ES-I3 (cell line): ENCODE results near the gene CNGA4.

Source experiments
- H3K36me3 ChIP-seq: 2 replicates; pipeline ENCODE4 v1.6.1; 2013; ENCODE audit warnings: mild to moderate bottlenecking, low read length, control low read depth, moderate library complexity; ENCODE audit not compliant: insufficient read depth
- H3K4me1 ChIP-seq: 2 replicates; pipeline ENCODE4 v1.6.1; 2013; ENCODE audit warnings: mild to moderate bottlenecking, control low read depth, low read length; ENCODE audit not compliant: insufficient read depth
- H3K9ac ChIP-seq: 2 replicates; pipeline ENCODE4 v1.6.1; 2013; ENCODE audit warnings: low read depth, mild to moderate bottlenecking, low read length, moderate library complexity
- H3K9me3 ChIP-seq: 2 replicates; pipeline ENCODE4 v1.6.1; 2013; ENCODE audit warnings: mild to moderate bottlenecking, low read length, moderate library complexity; ENCODE audit not compliant: control insufficient read depth, insufficient read depth

Gene CNGA4

GRCh38 chr11:6210274-6210955, 28.5 kb upstream of the CNGA4 start:
- Histone ChIP-seq H3K9me3 (no peaks in the 10 kb centered on the region), H3K9ac (no peak overlapping the region), H3K4me1 (no peaks in the 10 kb centered on the region), H3K36me3 (no peaks in the 10 kb centered on the region; the same call in 1 of the 2 replicates)

GRCh38 chr11:6214530-6214929, 24.4 kb upstream of the CNGA4 start:
- no peaks in the 10 kb centered on the region; the same call in 1 of the 2 replicates for H3K36me3 ChIP-seq
- no peak overlapping the region for H3K9ac ChIP-seq

GRCh38 chr11:6216501-6216900, 22.4 kb upstream of the CNGA4 start:
- H3K4me1 ChIP-seq = no peaks in the 10 kb centered on the region
- H3K36me3 ChIP-seq = no peaks in the 10 kb centered on the region; the same call in 1 of the 2 replicates
- no peak overlapping the region for H3K9ac ChIP-seq
- no peaks in the 10 kb centered on the region for H3K9me3 ChIP-seq

More at GRCh38 chr11:6214530-6214929, 24.4 kb upstream of the CNGA4 start:
- no peaks in the 10 kb centered on the region for H3K4me1 ChIP-seq
- no peaks in the 10 kb centered on the region for H3K9me3 ChIP-seq

- H3K4me1 ChIP-seq = no peaks in the 10 kb centered on the region
- H3K36me3 ChIP-seq = no peaks in the 10 kb centered on the region; the same call in none of the 2 replicates
Observed at GRCh38 chr11:6217722-6218121, 21.2 kb upstream of the CNGA4 start.

GRCh38 chr11:6219359-6219758, 19.5 kb upstream of the CNGA4 start:
- H3K4me1 ChIP-seq = no peaks in the 10 kb centered on the region
- no peaks in the 10 kb centered on the region for H3K9me3 ChIP-seq
- no peaks in the 10 kb centered on the region; the same call in none of the 2 replicates for H3K36me3 ChIP-seq
- no peak overlapping the region for H3K9ac ChIP-seq

More at GRCh38 chr11:6217722-6218121, 21.2 kb upstream of the CNGA4 start:
- H3K9me3 ChIP-seq = no peaks in the 10 kb centered on the region
- no peak overlapping the region for H3K9ac ChIP-seq

GRCh38 chr11:6223854-6224253, 15.0 kb upstream of the CNGA4 start:
- no peaks in the 10 kb centered on the region for H3K4me1 ChIP-seq
- H3K9ac ChIP-seq = no peak overlapping the region
- no peaks in the 10 kb centered on the region; the same call in none of the 2 replicates for H3K36me3 ChIP-seq
- peaks cover 3% of the 10 kb centered on the region; the same call in 1 of the 2 replicates for H3K9me3 ChIP-seq

GRCh38 chr11:6224421-6224820, 14.5 kb upstream of the CNGA4 start:
- Histone ChIP-seq H3K9me3 (peaks cover 3% of the 10 kb centered on the region; the same call in 1 of the 2 replicates), H3K36me3 (no peaks in the 10 kb centered on the region; the same call in none of the 2 replicates), H3K9ac (no peak overlapping the region), H3K4me1 (no peaks in the 10 kb centered on the region)

GRCh38 chr11:6225024-6225423, 13.9 kb upstream of the CNGA4 start:
- no peaks in the 10 kb centered on the region for H3K4me1 ChIP-seq
- H3K9ac ChIP-seq = no peak overlapping the region
- H3K9me3 ChIP-seq = peaks cover 3% of the 10 kb centered on the region; the same call in 1 of the 2 replicates
- no peaks in the 10 kb centered on the region; the same call in none of the 2 replicates for H3K36me3 ChIP-seq

GRCh38 chr11:6225896-6226295, 13.0 kb upstream of the CNGA4 start:
- Histone ChIP-seq H3K9ac (no peak overlapping the region), H3K9me3 (peaks cover 3% of the 10 kb centered on the region; the same call in 1 of the 2 replicates), H3K4me1 (no peaks in the 10 kb centered on the region), H3K36me3 (no peaks in the 10 kb centered on the region; the same call in none of the 2 replicates)

- H3K36me3 ChIP-seq = no peaks in the 10 kb centered on the region
- H3K4me1 ChIP-seq = no peaks in the 10 kb centered on the region
- peaks cover 3% of the 10 kb centered on the region; the same call in 1 of the 2 replicates for H3K9me3 ChIP-seq
- H3K9ac ChIP-seq = no peak overlapping the region
Observed at GRCh38 chr11:6228520-6228919, 10.4 kb upstream of the CNGA4 start.

GRCh38 chr11:6229911-6230310, 9.0 kb upstream of the CNGA4 start:
- no peaks in the 10 kb centered on the region; the same call in 1 of the 2 replicates for H3K4me1 ChIP-seq
- peaks cover 3% of the 10 kb centered on the region; the same call in 1 of the 2 replicates for H3K9me3 ChIP-seq
- H3K36me3 ChIP-seq = no peaks in the 10 kb centered on the region
- H3K9ac ChIP-seq = no peak overlapping the region

GRCh38 chr11:6232899-6233298, 6.0 kb upstream of the CNGA4 start:
- Histone ChIP-seq H3K9me3 (peaks cover 3% of the 10 kb centered on the region; the same call in 1 of the 2 replicates), H3K36me3 (no peaks in the 10 kb centered on the region), H3K9ac (no peak overlapping the region), H3K4me1 (no peaks in the 10 kb centered on the region; the same call in 1 of the 2 replicates)

GRCh38 chr11:6233984-6234386, 4.9 kb upstream of the CNGA4 start:
- peak overlapping the region; percentile 97 for H3K9ac ChIP-seq

GRCh38 chr11:6234387-6235107, 4.3 kb upstream of the CNGA4 start, which contains the start of gene FHIP1B:
TSS of gene FHIP1B (minus strand) at chr11:6234636. CDS start at chr11:6224516, 10,120 bp downstream.
- H3K36me3 ChIP-seq = no peaks in the 10 kb centered on the region
- H3K4me1 ChIP-seq = no peaks in the 10 kb centered on the region; the same call in 1 of the 2 replicates
- H3K9me3 ChIP-seq = no peaks in the 10 kb centered on the region
- H3K9ac ChIP-seq = peak within 1 kb of the TSS; percentile 97

More at GRCh38 chr11:6233984-6234386, 4.9 kb upstream of the CNGA4 start:
- Histone ChIP-seq H3K4me1 (no peaks in the 10 kb centered on the region; the same call in 1 of the 2 replicates), H3K36me3 (no peaks in the 10 kb centered on the region), H3K9me3 (no peaks in the 10 kb centered on the region)
